ENCODE results near the gene WDR38.

Gene WDR38, protein sequence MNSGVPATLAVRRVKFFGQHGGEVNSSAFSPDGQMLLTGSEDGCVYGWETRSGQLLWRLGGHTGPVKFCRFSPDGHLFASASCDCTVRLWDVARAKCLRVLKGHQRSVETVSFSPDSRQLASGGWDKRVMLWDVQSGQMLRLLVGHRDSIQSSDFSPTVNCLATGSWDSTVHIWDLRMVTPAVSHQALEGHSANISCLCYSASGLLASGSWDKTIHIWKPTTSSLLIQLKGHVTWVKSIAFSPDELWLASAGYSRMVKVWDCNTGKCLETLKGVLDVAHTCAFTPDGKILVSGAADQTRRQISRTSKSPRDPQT

DNA sequence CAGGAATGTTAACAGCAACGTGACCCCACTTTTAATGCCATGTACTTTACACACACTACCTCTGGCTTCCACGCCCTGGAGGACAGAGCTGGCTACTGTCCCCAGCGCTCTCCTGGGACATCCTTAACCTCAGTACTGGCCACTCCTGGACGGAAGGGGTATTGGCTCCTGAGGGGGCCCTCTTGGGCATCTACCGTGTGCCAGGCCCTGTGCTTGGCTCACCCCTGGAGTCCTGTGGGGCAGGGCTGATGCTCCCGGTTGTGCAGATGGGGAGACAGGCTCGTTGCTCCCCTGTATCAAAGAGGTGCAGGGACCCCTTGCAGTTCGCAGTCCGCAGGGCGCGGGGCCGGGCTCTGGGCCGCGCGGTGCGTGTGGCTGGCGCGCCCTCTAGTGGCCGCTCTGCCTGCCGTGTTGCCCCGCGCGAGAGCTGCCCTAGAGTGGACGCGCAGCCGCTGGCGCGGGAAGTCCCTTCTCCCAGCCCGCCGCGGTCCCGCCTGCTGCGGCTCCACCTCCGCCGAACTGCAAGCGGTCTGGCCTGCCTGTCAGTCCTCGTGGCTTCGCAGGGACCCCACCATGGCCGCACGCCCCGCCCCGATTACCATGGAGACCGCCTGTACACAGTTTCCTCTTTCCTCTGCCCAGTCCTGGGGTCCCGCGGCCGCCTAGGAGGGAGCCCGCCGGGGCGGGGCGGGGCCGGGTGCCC is at the start of gene WDR38:
Gene WDR38 (plus strand): TSS at position 632 of the 703 bp plus-strand sequence. CDS start 72 bp downstream, outside the sequence.
- H3K4me1 Mint-ChIP-seq (ENCODE audit: low read depth): peaks cover 6% of the 10 kb centered on the region
- peak within 1 kb of the TSS; percentile 72 for H3K4me3 Mint-ChIP-seq
- H3K36me3 Mint-ChIP-seq (ENCODE audit: low read depth): peaks cover 7% of the 10 kb centered on the region
- no peaks in the 10 kb centered on the region for H3K9me3 Mint-ChIP-seq
- no peak within 1 kb of the TSS for H3K27ac Mint-ChIP-seq
- peaks cover 10% of the 10 kb centered on the region for H3K27me3 Mint-ChIP-seq (ENCODE audit: low read depth)
- peak; percentile 82 for DNase-seq (ENCODE audit: low spot score)

DNA sequence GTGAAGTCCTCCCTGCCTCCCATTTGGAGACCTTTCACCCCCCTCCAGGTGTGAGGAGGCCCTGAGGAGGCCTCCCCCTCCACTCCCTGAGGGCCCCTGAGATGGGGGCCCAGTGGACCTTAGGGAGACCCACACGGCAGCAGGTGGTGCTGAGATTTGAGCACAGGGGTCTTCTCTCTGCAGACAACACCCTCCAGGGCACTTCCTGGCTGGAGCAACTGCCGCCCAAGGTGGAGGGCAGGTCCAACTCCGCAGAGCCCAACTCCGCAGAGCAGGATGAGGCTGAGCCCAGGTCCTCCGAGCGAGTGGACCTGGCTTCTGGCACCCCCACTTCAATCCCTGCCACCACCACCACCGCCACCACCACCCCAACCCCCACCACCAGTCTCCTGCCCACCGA is 49.3 kb upstream of the WDR38 start:
- Mint-ChIP-seq H3K4me1 (ENCODE audit: low read depth) (no peaks in the 10 kb centered on the region), H3K9me3 (no peaks in the 10 kb centered on the region), H3K4me3 (no peak overlapping the region), H3K27ac (no peak overlapping the region), H3K36me3 (ENCODE audit: low read depth) (no peaks in the 10 kb centered on the region), H3K27me3 (ENCODE audit: low read depth) (peaks cover 4% of the 10 kb centered on the region)
- no peak for DNase-seq (ENCODE audit: low spot score)

DNA sequence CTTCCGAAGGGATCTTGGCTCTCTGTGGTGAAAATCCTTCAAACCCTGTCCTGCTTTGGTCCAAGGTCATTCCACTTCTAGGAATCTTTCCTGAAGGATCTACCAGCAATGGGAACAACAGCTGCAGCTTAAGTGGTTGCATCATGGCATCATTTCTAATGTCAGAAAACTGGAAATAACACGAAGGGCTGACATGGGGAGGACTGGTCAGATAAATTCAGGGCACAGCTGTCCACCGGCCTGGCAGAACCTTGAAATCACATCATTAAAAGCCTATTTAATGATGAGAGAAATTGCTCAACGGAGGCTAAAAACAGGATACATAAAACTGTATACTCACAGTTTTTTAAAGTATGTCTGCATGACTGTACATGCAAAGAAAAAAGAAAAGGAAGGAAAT is 48.1 kb upstream of the WDR38 start:
- Mint-ChIP-seq H3K27ac (no peak overlapping the region), H3K36me3 (ENCODE audit: low read depth) (no peaks in the 10 kb centered on the region), H3K27me3 (ENCODE audit: low read depth) (peaks cover 4% of the 10 kb centered on the region)

DNA sequence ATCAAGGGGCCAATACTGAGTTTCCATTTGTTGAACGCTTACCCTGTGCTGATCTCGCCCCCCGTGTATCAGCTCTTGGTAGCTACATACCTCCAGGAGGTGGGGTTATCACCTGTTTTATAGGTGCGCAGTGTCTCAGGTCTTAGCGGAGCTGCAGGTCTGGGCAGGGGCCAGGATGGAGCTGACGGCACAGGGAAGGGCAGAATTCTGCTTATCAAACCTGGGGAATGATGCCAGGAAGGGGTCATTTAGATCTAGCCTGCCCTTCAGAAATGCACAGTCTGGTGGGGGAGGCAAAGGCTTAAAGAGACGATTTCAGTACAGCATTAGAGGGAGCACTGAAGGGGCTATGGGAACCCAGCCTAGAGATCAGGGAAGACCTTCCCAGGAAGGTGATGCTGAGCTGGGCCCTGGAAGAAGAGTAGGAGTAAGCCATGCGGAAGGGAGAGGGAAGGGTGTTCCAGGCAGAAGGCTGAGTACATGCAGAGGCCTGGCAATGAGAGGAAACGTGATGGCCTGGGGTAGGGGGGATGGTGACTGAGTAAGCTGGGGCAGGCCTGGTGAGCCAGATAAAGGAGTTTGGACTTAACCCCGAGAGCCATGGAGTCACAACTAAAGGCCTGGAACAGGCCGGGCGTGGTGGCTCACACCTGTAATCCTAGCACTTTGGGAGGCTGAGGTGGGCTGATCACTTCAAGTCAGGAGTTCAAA is 44.9 kb upstream of the WDR38 start:
- Mint-ChIP-seq H3K4me3 (no peak overlapping the region), H3K27ac (no peak overlapping the region), H3K9me3 (no peaks in the 10 kb centered on the region)

More for the DNA sequence above, 48.1 kb upstream of the WDR38 start:
- H3K4me3 Mint-ChIP-seq: no peak overlapping the region
- H3K9me3 Mint-ChIP-seq: no peaks in the 10 kb centered on the region
- H3K4me1 Mint-ChIP-seq (ENCODE audit: low read depth): no peaks in the 10 kb centered on the region
- DNase-seq (ENCODE audit: low spot score): no peak

DNA sequence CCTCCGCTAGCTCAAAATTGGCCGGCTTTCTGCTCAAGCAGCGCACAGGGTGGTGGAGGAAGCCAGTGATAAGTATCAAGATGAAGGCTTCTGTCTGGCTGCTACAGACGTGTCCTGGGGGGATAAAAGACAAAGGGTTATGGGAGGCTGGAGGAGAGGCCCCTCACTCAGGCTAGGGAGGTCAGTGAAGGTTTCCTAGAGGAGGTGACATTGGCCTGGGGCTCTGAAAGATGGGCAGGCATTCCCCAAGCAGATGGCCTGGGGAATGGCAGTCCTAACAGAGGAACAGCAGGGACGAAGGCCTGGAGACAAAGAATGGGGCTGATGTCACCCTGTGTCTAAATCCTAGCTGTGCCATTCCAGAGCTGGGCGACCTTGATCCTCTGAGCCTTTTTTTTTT is 44.0 kb upstream of the WDR38 start:
- H3K27ac Mint-ChIP-seq: no peak overlapping the region
- H3K27me3 Mint-ChIP-seq (ENCODE audit: low read depth): peaks cover 4% of the 10 kb centered on the region
- no peaks in the 10 kb centered on the region for H3K9me3 Mint-ChIP-seq
- no peaks in the 10 kb centered on the region for H3K4me1 Mint-ChIP-seq (ENCODE audit: low read depth)
- no peaks in the 10 kb centered on the region for H3K36me3 Mint-ChIP-seq (ENCODE audit: low read depth)
- no peak overlapping the region for H3K4me3 Mint-ChIP-seq
- no peak for DNase-seq (ENCODE audit: low spot score)

More for the DNA sequence above, 44.9 kb upstream of the WDR38 start:
- Mint-ChIP-seq H3K4me1 (ENCODE audit: low read depth) (no peaks in the 10 kb centered on the region), H3K36me3 (ENCODE audit: low read depth) (no peaks in the 10 kb centered on the region), H3K27me3 (ENCODE audit: low read depth) (peaks cover 4% of the 10 kb centered on the region)
- DNase-seq (ENCODE audit: low spot score): no peak

DNA sequence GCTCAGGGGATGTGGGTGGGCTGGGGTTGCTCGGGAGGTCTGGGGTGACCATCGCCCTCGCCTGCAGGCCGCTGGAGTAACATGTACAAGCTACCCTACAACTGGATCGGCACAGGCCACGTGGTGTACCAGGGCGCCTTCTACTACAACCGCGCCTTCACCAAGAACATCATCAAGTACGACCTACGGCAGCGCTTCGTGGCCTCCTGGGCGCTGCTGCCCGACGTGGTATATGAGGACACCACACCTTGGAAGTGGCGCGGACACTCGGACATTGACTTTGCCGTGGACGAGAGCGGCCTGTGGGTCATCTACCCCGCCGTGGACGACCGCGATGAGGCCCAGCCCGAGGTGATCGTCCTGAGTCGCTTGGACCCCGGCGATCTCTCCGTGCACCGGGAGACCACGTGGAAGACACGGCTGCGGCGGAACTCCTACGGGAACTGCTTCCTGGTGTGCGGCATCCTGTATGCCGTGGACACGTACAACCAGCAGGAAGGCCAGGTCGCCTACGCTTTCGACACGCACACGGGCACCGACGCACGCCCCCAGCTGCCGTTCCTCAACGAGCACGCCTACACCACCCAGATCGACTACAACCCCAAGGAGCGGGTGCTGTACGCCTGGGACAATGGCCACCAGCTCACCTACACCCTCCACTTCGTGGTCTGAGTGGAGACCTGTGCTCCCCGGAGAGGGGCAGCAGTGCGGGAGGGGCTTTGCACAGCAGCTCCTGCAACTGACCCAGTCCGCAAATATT is 43.3 kb upstream of the WDR38 start:
- H3K27ac Mint-ChIP-seq: no peak overlapping the region
- no peaks in the 10 kb centered on the region for H3K9me3 Mint-ChIP-seq
- H3K4me3 Mint-ChIP-seq: no peak overlapping the region
- H3K27me3 Mint-ChIP-seq (ENCODE audit: low read depth): peaks cover 4% of the 10 kb centered on the region
- H3K4me1 Mint-ChIP-seq (ENCODE audit: low read depth): no peaks in the 10 kb centered on the region
- H3K36me3 Mint-ChIP-seq (ENCODE audit: low read depth): no peaks in the 10 kb centered on the region
- no peak for DNase-seq (ENCODE audit: low spot score)

DNA sequence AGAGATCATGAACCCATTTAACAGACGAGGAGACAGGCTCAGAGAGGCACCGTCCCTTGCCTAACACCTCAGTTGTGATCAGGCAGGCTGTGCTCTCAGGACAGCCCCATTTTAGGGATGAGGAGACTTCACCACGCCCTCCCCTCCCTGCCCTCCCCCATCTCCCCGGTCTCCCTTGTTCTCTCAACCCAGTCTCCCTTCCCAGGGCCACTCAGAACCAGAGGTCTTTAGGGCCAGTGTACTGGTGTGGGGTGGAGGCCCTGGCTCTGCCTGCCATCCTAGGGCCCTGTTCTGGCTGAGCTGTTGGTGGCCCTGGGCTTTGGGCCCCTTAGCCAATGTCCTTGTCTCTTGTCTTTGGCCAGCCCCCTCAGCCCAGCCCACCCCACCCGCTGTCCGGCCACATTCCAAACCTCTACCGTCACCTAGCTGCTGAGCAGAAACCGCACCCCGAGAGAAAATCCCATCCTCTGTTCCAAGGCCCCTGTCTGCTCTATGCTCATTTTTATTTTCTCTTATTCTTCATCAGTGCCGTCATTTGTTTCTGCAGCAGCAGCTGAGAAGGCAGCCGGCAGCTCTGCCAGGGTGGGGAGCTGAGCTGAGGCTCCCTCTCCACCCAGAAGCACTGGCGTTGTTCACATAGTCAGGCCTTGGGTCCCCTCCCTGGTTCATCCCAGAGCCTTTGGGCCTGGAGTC is 42.5 kb upstream of the WDR38 start:
- Mint-ChIP-seq H3K27me3 (ENCODE audit: low read depth) (no peaks in the 10 kb centered on the region), H3K9me3 (no peaks in the 10 kb centered on the region), H3K36me3 (ENCODE audit: low read depth) (no peaks in the 10 kb centered on the region), H3K27ac (no peak overlapping the region), H3K4me1 (ENCODE audit: low read depth) (no peaks in the 10 kb centered on the region), H3K4me3 (no peak overlapping the region)
- DNase-seq (ENCODE audit: low spot score): no peak

DNA sequence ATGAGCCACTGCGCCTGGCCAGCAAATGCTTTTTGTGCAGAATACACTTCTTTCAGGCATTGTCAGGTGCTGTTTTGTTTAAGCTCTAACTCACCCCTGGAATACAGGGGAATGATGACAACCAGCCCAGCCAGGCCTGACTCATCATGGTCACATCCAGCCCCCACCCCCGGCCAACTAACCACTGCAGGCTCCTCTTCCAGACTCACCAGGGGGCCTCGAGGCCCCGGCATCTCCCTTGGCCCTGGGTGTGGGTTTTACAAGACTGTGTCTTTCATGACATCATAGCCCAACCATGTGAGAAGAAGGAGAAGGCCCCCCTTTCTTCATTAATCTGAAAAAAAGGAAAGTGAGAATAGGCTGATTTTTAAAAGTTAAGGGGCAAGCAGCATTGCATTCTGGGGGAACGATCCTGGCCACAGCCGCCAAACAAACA is 40.8 kb upstream of the WDR38 start:
- no peaks in the 10 kb centered on the region for H3K36me3 Mint-ChIP-seq (ENCODE audit: low read depth)
- H3K27me3 Mint-ChIP-seq (ENCODE audit: low read depth): no peaks in the 10 kb centered on the region
- no peak overlapping the region for H3K27ac Mint-ChIP-seq
- no peaks in the 10 kb centered on the region for H3K9me3 Mint-ChIP-seq
- H3K4me1 Mint-ChIP-seq (ENCODE audit: low read depth): no peaks in the 10 kb centered on the region
- no peak for DNase-seq (ENCODE audit: low spot score)
- no peak overlapping the region for H3K4me3 Mint-ChIP-seq

DNA sequence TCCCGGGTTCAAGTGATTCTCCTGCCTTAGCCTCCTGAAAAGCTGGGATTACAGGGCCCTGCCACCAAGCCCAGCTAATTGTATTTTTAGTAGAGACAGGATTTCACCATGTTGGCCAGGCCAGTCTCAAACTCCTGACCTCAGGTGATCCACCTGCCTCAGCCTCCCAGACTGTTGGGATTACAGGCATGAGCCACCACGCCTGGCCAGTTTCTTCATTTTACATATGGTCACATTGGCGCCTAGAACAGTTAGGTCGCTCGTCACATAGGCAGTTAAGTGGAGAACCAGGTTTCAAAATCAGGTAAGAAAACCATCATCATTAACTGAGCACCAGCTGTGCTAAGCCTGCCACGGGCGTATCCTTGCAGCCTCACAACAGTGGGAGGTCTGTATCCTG is 40.2 kb upstream of the WDR38 start:
- H3K4me3 Mint-ChIP-seq: no peak overlapping the region
- no peaks in the 10 kb centered on the region for H3K36me3 Mint-ChIP-seq (ENCODE audit: low read depth)
- no peak overlapping the region for H3K27ac Mint-ChIP-seq
- H3K9me3 Mint-ChIP-seq: no peaks in the 10 kb centered on the region
- H3K27me3 Mint-ChIP-seq (ENCODE audit: low read depth): no peaks in the 10 kb centered on the region
- no peak for DNase-seq (ENCODE audit: low spot score)
- H3K4me1 Mint-ChIP-seq (ENCODE audit: low read depth): peaks cover 1% of the 10 kb centered on the region

DNA sequence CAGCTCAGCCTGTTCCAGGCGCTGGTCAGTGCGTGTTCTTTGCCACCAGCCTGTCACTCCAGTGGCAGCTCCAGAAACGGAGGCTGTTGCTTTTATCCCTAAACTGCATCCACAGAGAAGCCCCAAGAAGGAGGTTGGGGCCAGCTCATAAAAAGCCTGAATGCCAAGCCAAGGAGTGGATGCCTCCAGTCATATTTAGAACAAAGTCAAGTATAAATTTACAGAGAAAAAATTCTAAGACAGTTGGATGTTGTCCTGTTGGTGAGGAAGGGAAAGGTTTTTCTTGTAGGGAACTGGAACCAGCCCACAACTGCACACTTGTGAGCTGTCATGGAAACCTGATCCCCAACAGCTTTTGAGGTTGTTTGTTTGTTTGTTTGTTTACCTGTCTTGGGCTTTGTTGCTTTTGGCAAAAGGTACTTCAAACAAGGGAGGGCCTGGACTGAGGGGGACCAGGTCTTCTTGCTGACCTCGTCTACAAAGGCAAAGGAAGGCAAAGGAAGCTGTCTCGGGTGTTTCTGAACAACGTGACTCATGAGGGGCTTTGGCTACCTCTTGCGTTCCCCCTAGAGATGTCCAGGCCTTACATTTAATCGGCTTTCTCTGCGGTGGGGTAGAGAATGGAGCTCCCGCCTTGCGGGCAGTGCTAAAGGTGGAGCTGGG is 39.6 kb upstream of the WDR38 start:
- Mint-ChIP-seq H3K4me3 (no peak overlapping the region), H3K9me3 (no peaks in the 10 kb centered on the region), H3K36me3 (ENCODE audit: low read depth) (no peaks in the 10 kb centered on the region), H3K27ac (no peak overlapping the region), H3K4me1 (ENCODE audit: low read depth) (peaks cover 7% of the 10 kb centered on the region), H3K27me3 (ENCODE audit: low read depth) (no peaks in the 10 kb centered on the region)
- no peak for DNase-seq (ENCODE audit: low spot score)

DNA sequence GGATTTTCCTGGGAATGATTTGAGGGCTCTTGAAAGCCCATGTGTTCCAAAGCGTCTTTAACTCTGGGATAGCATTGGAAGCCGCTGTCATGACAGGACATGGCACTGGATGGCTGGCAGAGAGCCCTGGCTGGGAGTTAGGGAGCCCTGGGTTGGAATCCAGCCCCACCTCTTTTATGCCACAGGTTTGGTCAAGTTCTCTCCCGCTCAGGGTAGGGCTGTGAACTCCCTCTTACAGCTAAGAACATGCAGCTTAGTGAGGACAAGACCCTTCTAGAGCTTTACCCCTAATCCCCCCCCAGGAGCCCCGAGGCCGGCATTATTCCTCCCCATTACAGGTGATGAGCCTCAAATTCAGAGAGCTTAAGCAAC is 39.1 kb upstream of the WDR38 start:
- H3K36me3 Mint-ChIP-seq (ENCODE audit: low read depth): no peaks in the 10 kb centered on the region
- H3K9me3 Mint-ChIP-seq: no peaks in the 10 kb centered on the region
- peaks cover 9% of the 10 kb centered on the region for H3K4me1 Mint-ChIP-seq (ENCODE audit: low read depth)
- no peaks in the 10 kb centered on the region for H3K27me3 Mint-ChIP-seq (ENCODE audit: low read depth)
- H3K4me3 Mint-ChIP-seq: no peak overlapping the region
- H3K27ac Mint-ChIP-seq: no peak overlapping the region
- DNase-seq (ENCODE audit: low spot score): no peak

DNA sequence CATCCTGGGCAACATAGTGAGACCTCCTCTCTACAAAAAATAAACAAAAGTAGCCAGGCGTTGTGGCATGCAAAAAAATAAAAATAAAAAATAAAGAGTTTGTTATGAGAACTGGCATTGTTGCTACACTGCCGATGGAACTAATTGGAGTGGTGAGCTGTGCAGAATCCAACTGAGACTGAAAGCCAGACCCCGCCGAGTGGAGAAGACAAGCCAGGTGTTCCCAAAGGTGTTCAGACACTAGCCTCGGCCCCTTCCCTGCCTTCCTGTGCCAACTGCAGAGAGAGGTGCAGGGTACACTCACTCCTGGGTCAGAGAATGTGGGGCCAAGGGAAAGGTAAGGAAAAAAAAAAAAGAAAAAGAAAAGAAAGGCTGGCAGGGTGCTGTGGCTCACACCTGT is 37.7 kb upstream of the WDR38 start:
- no peak for DNase-seq (ENCODE audit: low spot score)
- Mint-ChIP-seq H3K4me3 (no peak overlapping the region), H3K9me3 (no peaks in the 10 kb centered on the region), H3K27ac (no peak overlapping the region), H3K4me1 (ENCODE audit: low read depth) (peaks cover 9% of the 10 kb centered on the region), H3K36me3 (ENCODE audit: low read depth) (no peaks in the 10 kb centered on the region), H3K27me3 (ENCODE audit: low read depth) (no peaks in the 10 kb centered on the region)
